ENCODE data around the gene GOLGB1.

The GOLGB1 gene

DNA sequence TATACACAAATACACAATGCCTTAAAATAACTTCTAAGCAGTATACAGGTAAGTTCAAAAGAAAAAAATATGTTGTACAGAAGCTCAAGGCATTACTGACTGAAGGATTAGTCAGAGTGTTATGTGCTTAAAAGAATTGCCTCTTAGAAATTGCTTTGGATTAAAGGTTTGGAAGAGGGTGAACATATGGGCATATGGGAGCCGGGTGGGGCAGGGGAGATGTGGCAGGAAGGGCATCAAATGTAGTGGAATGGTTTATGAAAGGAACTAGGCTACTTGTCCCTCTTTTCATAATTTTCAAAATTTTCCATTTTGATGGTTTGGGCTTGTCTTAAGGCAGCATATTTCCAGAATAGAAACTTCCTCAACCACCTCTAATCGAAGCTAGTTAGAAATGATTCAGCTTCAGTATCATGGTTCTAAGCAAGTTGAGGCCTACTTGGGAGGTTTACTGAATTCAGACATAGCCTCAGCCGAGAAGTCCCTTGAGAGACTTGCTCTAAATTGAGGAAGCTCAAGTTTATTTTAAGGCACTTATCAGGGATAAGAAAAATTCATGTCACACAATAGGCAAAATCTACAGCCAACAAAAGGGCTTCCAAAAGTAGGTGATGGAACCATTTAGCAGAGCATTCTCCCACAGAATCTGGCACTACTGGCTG lies 10.1 kb upstream of the GOLGB1 start:
- Histone ChIP-seq H3K9me3 (ENCODE audit: control insufficient read depth in 2 of 2, low read length in 2 of 2) (no peaks in the 10 kb centered on the region), H3K27me3 (ENCODE audit: control insufficient read depth in 2 of 2, insufficient read depth in 2 of 2, low read length in 2 of 2) (no peaks in the 10 kb centered on the region), H3K27ac (ENCODE audit: low read depth in 2 of 2, low read length in 2 of 2) (no peak overlapping the region), H3K36me3 (ENCODE audit: control insufficient read depth in 2 of 2, insufficient read depth in 2 of 2, low read length in 2 of 2) (no peaks in the 10 kb centered on the region), H3K9ac (ENCODE audit: low read depth in 1 of 2, low read length in 2 of 2) (no peak overlapping the region), H3K4me3 (ENCODE audit: low read length in 2 of 2) (no peak overlapping the region), H3K4me1 (ENCODE audit: control insufficient read depth in 2 of 2, insufficient read depth in 2 of 2, low read length in 2 of 2) (no peaks in the 10 kb centered on the region)

DNA sequence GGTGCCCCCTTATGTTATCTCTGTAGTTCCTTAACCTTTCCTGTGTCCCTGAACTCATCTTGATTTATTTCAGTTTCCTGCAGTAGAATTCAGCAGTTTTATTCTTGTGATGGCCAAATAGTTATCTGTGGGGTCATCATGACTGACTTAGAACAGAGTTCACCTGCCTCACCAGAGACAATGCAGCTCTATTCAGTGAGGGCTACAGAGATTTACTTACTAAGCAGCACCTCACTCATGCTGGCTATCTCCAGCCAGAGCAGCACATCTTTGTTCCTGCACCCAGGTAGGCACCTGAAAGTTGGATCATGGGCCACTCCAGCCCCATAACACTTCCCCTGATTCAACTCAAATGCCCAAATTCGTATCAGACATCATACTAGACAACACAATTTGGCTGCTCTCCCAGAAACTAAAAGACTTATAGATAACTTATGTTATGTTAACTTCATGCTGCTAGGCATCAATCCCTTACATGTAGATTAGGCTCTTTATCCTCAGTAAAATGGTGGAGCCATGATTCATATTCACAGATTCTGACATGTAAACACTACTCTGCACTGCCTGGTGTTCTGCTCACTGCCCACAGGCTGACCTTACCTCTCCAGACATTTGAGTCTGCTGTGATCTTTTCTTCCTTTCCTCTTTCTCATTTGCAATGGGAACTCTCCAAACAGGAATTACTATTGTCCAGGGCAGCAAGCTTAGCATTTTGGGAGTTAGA lies 9.3 kb upstream of the GOLGB1 start:
- Histone ChIP-seq H3K4me3 (ENCODE audit: low read length in 2 of 2) (no peak overlapping the region), H3K36me3 (ENCODE audit: control insufficient read depth in 2 of 2, insufficient read depth in 2 of 2, low read length in 2 of 2) (no peaks in the 10 kb centered on the region), H3K9me3 (ENCODE audit: control insufficient read depth in 2 of 2, low read length in 2 of 2) (no peaks in the 10 kb centered on the region), H3K9ac (ENCODE audit: low read depth in 1 of 2, low read length in 2 of 2) (no peak overlapping the region), H3K27ac (ENCODE audit: low read depth in 2 of 2, low read length in 2 of 2) (no peak overlapping the region), H3K27me3 (ENCODE audit: control insufficient read depth in 2 of 2, insufficient read depth in 2 of 2, low read length in 2 of 2) (no peaks in the 10 kb centered on the region), H3K4me1 (ENCODE audit: control insufficient read depth in 2 of 2, insufficient read depth in 2 of 2, low read length in 2 of 2) (no peaks in the 10 kb centered on the region)

DNA sequence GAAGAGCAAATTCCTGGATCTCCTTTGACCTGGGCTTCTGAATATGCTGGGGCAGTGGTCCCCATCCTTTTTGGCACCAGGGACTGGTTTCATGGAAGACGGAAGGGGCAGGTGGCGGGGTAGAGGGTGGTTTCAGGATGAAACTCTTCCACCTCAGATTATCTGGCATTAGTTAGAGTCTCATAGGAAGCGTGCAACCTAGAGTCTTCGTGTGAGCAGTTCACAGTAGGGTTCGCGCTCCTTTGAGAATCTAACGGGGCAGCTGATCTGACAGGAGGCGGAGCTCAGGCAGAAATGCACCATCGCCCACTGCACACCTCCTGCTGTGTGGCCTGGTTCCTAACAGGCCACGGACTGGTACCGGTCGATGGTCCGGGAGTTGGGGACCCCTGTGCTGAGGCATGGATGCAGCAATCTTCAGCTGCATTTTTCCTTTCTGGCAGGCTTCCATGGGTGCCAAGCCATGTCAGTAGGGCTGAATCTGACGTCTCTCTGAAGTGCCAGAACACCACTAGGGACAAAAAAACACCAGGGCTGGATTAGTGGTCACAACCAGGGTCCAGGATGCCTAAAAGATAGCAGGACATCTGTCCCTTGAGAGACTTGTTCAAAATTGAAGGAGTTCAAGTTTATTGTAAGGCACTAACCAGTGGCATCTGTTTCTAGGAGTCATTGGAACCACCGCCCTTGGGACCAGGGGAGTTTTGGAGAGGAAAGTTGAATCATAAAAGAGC lies 8.4 kb upstream of the GOLGB1 start:
- no peak overlapping the region for H3K4me3 ChIP-seq (ENCODE audit: low read length in 2 of 2)
- no peaks in the 10 kb centered on the region for H3K27me3 ChIP-seq (ENCODE audit: control insufficient read depth in 2 of 2, insufficient read depth in 2 of 2, low read length in 2 of 2)
- no peaks in the 10 kb centered on the region for H3K36me3 ChIP-seq (ENCODE audit: control insufficient read depth in 2 of 2, insufficient read depth in 2 of 2, low read length in 2 of 2)
- no peak overlapping the region for H3K27ac ChIP-seq (ENCODE audit: low read depth in 2 of 2, low read length in 2 of 2)
- H3K9me3 ChIP-seq (ENCODE audit: control insufficient read depth in 2 of 2, low read length in 2 of 2) = no peaks in the 10 kb centered on the region
- H3K9ac ChIP-seq (ENCODE audit: low read depth in 1 of 2, low read length in 2 of 2) = no peak overlapping the region
- H3K4me1 ChIP-seq (ENCODE audit: control insufficient read depth in 2 of 2, insufficient read depth in 2 of 2, low read length in 2 of 2) = no peaks in the 10 kb centered on the region

DNA sequence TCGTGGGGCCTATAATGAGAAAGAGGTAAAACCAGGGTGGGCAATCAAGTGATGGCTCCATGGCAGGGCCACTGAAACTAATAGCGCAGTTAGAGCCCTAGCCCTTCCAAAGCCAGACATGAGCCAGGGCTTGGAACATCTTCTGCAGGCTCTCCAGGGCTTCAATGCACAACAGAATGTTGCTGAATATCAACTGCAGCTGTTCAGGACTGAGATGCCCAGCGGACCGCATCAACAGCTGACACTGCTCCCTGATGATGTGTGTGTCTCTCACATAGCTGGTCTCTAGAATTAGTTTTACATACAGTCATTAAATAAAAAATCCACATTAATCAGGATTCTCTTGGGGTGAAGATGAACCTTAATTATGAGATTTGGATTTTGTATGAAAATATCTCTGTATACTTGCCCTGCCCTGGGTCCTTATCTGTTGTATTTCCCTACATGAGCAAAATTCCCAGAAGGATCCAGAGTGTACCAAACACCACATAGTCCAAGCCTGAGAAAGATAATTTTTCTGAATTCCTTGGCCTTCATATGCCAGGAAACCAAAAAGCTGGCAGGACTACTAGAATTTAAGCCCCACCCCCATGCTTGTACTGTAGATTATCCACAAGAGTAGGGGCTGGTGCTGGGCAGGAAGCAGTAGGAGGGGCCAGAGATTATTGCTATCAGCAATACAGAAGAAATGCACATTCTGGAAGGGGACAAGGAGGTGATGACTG lies 7.7 kb upstream of the GOLGB1 start:
- Histone ChIP-seq H3K4me1 (ENCODE audit: control insufficient read depth in 2 of 2, insufficient read depth in 2 of 2, low read length in 2 of 2) (no peaks in the 10 kb centered on the region), H3K36me3 (ENCODE audit: control insufficient read depth in 2 of 2, insufficient read depth in 2 of 2, low read length in 2 of 2) (no peaks in the 10 kb centered on the region), H3K27ac (ENCODE audit: low read depth in 2 of 2, low read length in 2 of 2) (no peak overlapping the region), H3K9me3 (ENCODE audit: control insufficient read depth in 2 of 2, low read length in 2 of 2) (no peaks in the 10 kb centered on the region), H3K9ac (ENCODE audit: low read depth in 1 of 2, low read length in 2 of 2) (no peak overlapping the region), H3K4me3 (ENCODE audit: low read length in 2 of 2) (no peak overlapping the region), H3K27me3 (ENCODE audit: control insufficient read depth in 2 of 2, insufficient read depth in 2 of 2, low read length in 2 of 2) (no peaks in the 10 kb centered on the region)

DNA sequence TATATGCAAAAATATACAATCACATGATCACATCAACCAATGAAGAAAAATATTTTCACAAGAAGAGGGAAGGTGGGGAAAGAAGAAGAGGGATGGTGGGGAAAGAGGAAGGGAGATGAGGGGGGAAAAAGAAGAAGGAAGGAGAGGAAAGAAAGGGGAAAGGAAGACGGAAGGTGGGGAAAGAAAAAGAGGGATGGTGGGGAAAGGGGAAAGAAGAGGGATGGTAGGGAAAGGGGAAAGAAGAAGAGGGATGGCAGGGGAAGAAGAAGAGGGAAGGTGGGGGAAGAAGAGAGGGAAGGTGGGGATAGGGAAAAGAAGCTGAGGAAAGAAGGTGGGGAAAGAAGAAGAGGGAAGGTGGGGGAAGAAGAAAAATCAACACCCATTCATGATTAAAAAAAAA lies 3.2 kb upstream of the GOLGB1 start:
- Histone ChIP-seq H3K36me3 (ENCODE audit: control insufficient read depth in 2 of 2, insufficient read depth in 2 of 2, low read length in 2 of 2) (no peaks in the 10 kb centered on the region), H3K9me3 (ENCODE audit: control insufficient read depth in 2 of 2, low read length in 2 of 2) (no peaks in the 10 kb centered on the region), H3K27me3 (ENCODE audit: control insufficient read depth in 2 of 2, insufficient read depth in 2 of 2, low read length in 2 of 2) (no peaks in the 10 kb centered on the region), H3K4me1 (ENCODE audit: control insufficient read depth in 2 of 2, insufficient read depth in 2 of 2, low read length in 2 of 2) (peaks cover 7 to 14% of the 10 kb centered on the region in 2 donors), H3K27ac (ENCODE audit: low read depth in 2 of 2, low read length in 2 of 2) (no peak overlapping the region), H3K9ac (ENCODE audit: low read depth in 1 of 2, low read length in 2 of 2) (no peak overlapping the region), H3K4me3 (ENCODE audit: low read length in 2 of 2) (no peak overlapping the region)

DNA sequence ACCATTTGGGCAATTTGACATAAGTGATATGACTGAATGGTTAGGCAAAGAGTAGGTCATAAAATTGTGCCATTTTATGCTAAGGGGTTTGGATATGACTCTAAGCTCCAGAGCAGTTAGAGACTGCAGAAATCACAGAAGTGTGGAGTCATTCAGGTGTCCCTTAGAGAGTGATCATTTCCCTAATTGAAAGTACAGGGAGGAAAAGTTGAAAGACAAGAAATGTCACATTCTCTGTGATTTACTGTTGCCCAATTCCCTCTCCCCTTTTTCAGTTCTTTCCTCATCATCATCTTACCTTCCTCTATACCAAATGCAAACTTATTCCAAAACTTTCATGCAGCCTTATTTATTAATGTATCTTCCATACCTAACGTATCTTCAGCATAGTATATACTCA lies 2.7 kb upstream of the GOLGB1 start:
- Histone ChIP-seq H3K4me3 (ENCODE audit: low read length in 2 of 2) (no peak overlapping the region), H3K27me3 (ENCODE audit: control insufficient read depth in 2 of 2, insufficient read depth in 2 of 2, low read length in 2 of 2) (no peaks in the 10 kb centered on the region), H3K4me1 (ENCODE audit: control insufficient read depth in 2 of 2, insufficient read depth in 2 of 2, low read length in 2 of 2) (peaks cover 7 to 18% of the 10 kb centered on the region in 2 donors), H3K9me3 (ENCODE audit: control insufficient read depth in 2 of 2, low read length in 2 of 2) (no peaks in the 10 kb centered on the region), H3K9ac (ENCODE audit: low read depth in 1 of 2, low read length in 2 of 2) (no peak overlapping the region), H3K36me3 (ENCODE audit: control insufficient read depth in 2 of 2, insufficient read depth in 2 of 2, low read length in 2 of 2) (no peaks in the 10 kb centered on the region), H3K27ac (ENCODE audit: low read depth in 2 of 2, low read length in 2 of 2) (no peak overlapping the region)

DNA sequence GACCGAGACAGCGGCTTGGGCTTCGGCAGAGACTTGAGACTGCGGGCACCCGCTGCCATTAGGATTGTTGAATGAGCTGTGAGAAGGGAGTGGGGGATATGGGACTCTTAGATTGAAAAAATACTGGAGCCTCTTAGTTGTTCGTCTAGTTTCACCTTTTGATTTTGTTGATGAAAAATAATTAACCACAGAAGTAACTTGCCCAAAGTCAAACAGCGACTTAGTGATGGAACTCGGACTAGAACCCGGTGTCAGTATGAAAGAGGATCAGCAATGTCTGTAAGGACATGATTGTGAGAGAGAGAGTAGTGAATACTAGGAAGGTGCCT lies 510 bp upstream of the GOLGB1 start:
- Histone ChIP-seq H3K4me1 (ENCODE audit: control insufficient read depth in 2 of 2, insufficient read depth in 2 of 2, low read length in 2 of 2) (peaks cover 7 to 18% of the 10 kb centered on the region in 2 donors), H3K4me3 (ENCODE audit: low read length in 2 of 2) (peak overlapping the region; percentile 90 to 95), H3K27me3 (ENCODE audit: control insufficient read depth in 2 of 2, insufficient read depth in 2 of 2, low read length in 2 of 2) (no peaks in the 10 kb centered on the region), H3K27ac (ENCODE audit: low read depth in 2 of 2, low read length in 2 of 2) (peak overlapping the region; percentile 78 to 96), H3K36me3 (ENCODE audit: control insufficient read depth in 2 of 2, insufficient read depth in 2 of 2, low read length in 2 of 2) (no peaks in the 10 kb centered on the region), H3K9me3 (ENCODE audit: control insufficient read depth in 2 of 2, low read length in 2 of 2) (no peaks in the 10 kb centered on the region), H3K9ac (ENCODE audit: low read depth in 1 of 2, low read length in 2 of 2) (peak overlapping the region; percentile 73 to 94)

DNA sequence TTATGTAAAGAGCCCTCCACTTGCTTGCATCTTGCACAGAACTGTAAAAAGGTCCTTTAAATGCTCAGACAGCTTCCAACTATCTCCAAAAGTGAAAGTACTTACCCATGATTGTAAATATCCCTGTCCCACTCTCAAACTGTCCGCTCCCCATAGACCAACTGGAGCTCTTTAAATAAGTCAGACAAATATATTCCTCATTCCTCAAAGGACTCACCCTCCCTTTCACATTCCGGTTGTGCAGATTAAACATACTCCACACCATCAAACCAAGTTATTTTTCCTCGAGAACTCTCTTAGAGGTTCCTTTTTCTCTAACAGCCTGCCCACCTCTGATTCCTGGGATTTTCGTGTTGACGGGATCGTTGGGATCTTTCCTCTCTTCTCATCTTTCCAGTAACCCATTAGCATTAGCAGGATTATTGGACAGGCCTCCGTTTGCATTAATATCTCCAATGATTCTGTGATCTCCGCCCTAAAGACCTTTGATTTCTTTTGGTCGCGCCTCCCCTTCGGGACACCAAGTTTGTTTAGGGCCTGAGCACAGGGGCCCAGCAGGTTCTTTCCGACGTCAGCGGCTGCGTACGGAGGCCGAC lies 763 bp downstream of the GOLGB1 start:
- no peaks in the 10 kb centered on the region for H3K36me3 ChIP-seq (ENCODE audit: control insufficient read depth in 2 of 2, insufficient read depth in 2 of 2, low read length in 2 of 2)
- H3K4me3 ChIP-seq (ENCODE audit: low read length in 2 of 2) = peak overlapping the region; percentile 90 to 95
- H3K9ac ChIP-seq (ENCODE audit: low read depth in 1 of 2, low read length in 2 of 2) = peak overlapping the region; percentile 92 to 96
- no peaks in the 10 kb centered on the region for H3K9me3 ChIP-seq (ENCODE audit: control insufficient read depth in 2 of 2, low read length in 2 of 2)
- H3K4me1 ChIP-seq (ENCODE audit: control insufficient read depth in 2 of 2, insufficient read depth in 2 of 2, low read length in 2 of 2) = peaks cover 7 to 18% of the 10 kb centered on the region in 2 donors
- no peaks in the 10 kb centered on the region for H3K27me3 ChIP-seq (ENCODE audit: control insufficient read depth in 2 of 2, insufficient read depth in 2 of 2, low read length in 2 of 2)
- peak overlapping the region; percentile 96 for H3K27ac ChIP-seq (ENCODE audit: low read depth in 2 of 2, low read length in 2 of 2)

DNA sequence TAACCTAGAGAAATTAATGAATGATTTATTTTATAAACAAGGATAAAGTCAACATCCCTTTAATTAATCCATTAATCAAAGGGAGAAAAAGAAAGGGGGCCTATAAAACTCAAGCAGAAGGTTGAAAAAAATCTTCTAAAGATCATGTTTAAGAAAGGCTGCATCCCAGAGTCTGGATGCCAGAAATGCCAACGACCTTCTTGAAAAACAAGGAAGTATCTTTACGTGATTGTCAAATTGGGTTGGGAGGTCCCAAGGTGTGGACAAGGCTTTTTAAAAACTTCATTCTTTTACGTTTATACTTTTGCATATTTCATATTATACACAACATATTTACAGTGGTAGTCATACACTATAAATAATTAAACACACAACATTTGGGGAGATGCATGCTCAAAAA lies 1.6 kb downstream of the GOLGB1 start:
- peak overlapping the region; percentile 90 to 95 for H3K4me3 ChIP-seq (ENCODE audit: low read length in 2 of 2)
- peaks cover 7 to 18% of the 10 kb centered on the region in 2 donors for H3K4me1 ChIP-seq (ENCODE audit: control insufficient read depth in 2 of 2, insufficient read depth in 2 of 2, low read length in 2 of 2)
- peak overlapping the region in 1 of 2 donors; percentile 96 for H3K27ac ChIP-seq (ENCODE audit: low read depth in 2 of 2, low read length in 2 of 2)
- peaks cover 0 to 2% of the 10 kb centered on the region in 2 donors for H3K36me3 ChIP-seq (ENCODE audit: control insufficient read depth in 2 of 2, insufficient read depth in 2 of 2, low read length in 2 of 2)
- no peaks in the 10 kb centered on the region for H3K27me3 ChIP-seq (ENCODE audit: control insufficient read depth in 2 of 2, insufficient read depth in 2 of 2, low read length in 2 of 2)
- H3K9me3 ChIP-seq (ENCODE audit: control insufficient read depth in 2 of 2, low read length in 2 of 2) = no peaks in the 10 kb centered on the region
- H3K9ac ChIP-seq (ENCODE audit: low read depth in 1 of 2, low read length in 2 of 2) = peak overlapping the region; percentile 92 to 96

All from mucosa of rectum (tissue), 2 donors.